Gastroesophageal sphincter (tissue), 3 donors: ENCODE results near the gene ERMP1.

Experiments
- CTCF ChIP-seq, 4 experiments: fragments of 200-600 bp in 2 of 4; fragments of 450-650 bp in 2 of 4; sonication (generic) in 1 of 4; IDR thresholded peaks; one replicate each; pipeline ENCODE4 v1.5.1; 2017 to 2019; ENCODE audit warnings: antibody characterized with exemption in 4 of 4, mild to moderate bottlenecking in 2 of 4, moderate library complexity in 2 of 4
- POLR2A ChIP-seq, 2 donors: fragments of 450-650 bp; IDR thresholded peaks; one replicate each; pipeline ENCODE4 v1.6.1; 2017; ENCODE audit warnings: antibody characterized with exemption in 2 of 2, mild to moderate bottlenecking in 2 of 2, moderate library complexity in 1 of 2

GRCh38 chr9:5876026-5876425, 43.1 kb upstream of the ERMP1 start:
- no peak for TF ChIP-seq CTCF (IDR thresholded peaks at IDR 0.05)
- no peak for TF ChIP-seq POLR2A (IDR thresholded peaks at IDR 0.05)
